ENCODE results near the gene ATP6V0D1.
"Not testable (repeated sequence)": the region's sequence is repeated elsewhere in the genome, so short reads cannot be mapped to it uniquely, and the experiment has no call there.

The ATP6V0D1 gene

GRCh38 chr16:67519242-67519641 lies 38.3 kb upstream of the ATP6V0D1 start:
- Histone ChIP-seq H3K27ac (ENCODE audit: insufficient read depth, low read depth, low read length, poor library complexity, severe bottlenecking) (no peak overlapping the region), H3K4me3 (ENCODE audit: insufficient read depth, low read depth, low read length) (no peak overlapping the region), H3K9me3 (ENCODE audit: control insufficient read depth, low read length) (no peaks in the 10 kb centered on the region), H3K36me3 (ENCODE audit: control insufficient read depth, insufficient read depth, low read length) (no peaks in the 10 kb centered on the region), H3K4me1 (ENCODE audit: control insufficient read depth, insufficient read depth, low read length) (no peaks in the 10 kb centered on the region), H3K27me3 (ENCODE audit: control insufficient read depth, insufficient read depth, low read length, poor library complexity, severe bottlenecking) (peaks cover 13% of the 10 kb centered on the region)
- WGBS, 2 experiments: 83 to 87% methylated on average over 4 of the region's 4 CpGs

- 93 to 94% methylated on average over 8 of the region's 8 CpGs for WGBS, 2 experiments
- Histone ChIP-seq H3K4me3 (ENCODE audit: insufficient read depth, low read depth, low read length) (no peak overlapping the region), H3K27me3 (ENCODE audit: control insufficient read depth, insufficient read depth, low read length, poor library complexity, severe bottlenecking) (peaks cover 8% of the 10 kb centered on the region), H3K4me1 (ENCODE audit: control insufficient read depth, insufficient read depth, low read length) (no peaks in the 10 kb centered on the region), H3K9me3 (ENCODE audit: control insufficient read depth, low read length) (no peaks in the 10 kb centered on the region), H3K36me3 (ENCODE audit: control insufficient read depth, insufficient read depth, low read length) (no peaks in the 10 kb centered on the region), H3K27ac (ENCODE audit: insufficient read depth, low read depth, low read length, poor library complexity, severe bottlenecking) (no peak overlapping the region)
Measured at GRCh38 chr16:67518676-67519075, 37.7 kb upstream of the ATP6V0D1 start.

- Histone ChIP-seq H3K36me3 (ENCODE audit: control insufficient read depth, insufficient read depth, low read length) (no peaks in the 10 kb centered on the region), H3K4me3 (ENCODE audit: insufficient read depth, low read depth, low read length) (no peak overlapping the region), H3K4me1 (ENCODE audit: control insufficient read depth, insufficient read depth, low read length) (no peaks in the 10 kb centered on the region), H3K9me3 (ENCODE audit: control insufficient read depth, low read length) (no peaks in the 10 kb centered on the region), H3K27me3 (ENCODE audit: control insufficient read depth, insufficient read depth, low read length, poor library complexity, severe bottlenecking) (peaks cover 5% of the 10 kb centered on the region), H3K27ac (ENCODE audit: insufficient read depth, low read depth, low read length, poor library complexity, severe bottlenecking) (no peak overlapping the region)
- 82 to 85% methylated on average over 10 of the region's 11 CpGs for WGBS, 2 experiments
Measured at GRCh38 chr16:67517661-67518423, 36.9 kb upstream of the ATP6V0D1 start.

GRCh38 chr16:67517155-67517445 lies 36.1 kb upstream of the ATP6V0D1 start:
- Histone ChIP-seq H3K4me1 (ENCODE audit: control insufficient read depth, insufficient read depth, low read length) (no peaks in the 10 kb centered on the region), H3K4me3 (ENCODE audit: insufficient read depth, low read depth, low read length) (no peak overlapping the region), H3K27ac (ENCODE audit: insufficient read depth, low read depth, low read length, poor library complexity, severe bottlenecking) (no peak overlapping the region), H3K36me3 (ENCODE audit: control insufficient read depth, insufficient read depth, low read length) (no peaks in the 10 kb centered on the region), H3K27me3 (ENCODE audit: control insufficient read depth, insufficient read depth, low read length, poor library complexity, severe bottlenecking) (no peaks in the 10 kb centered on the region), H3K9me3 (ENCODE audit: control insufficient read depth, low read length) (no peaks in the 10 kb centered on the region)
- WGBS, 2 experiments: 85 to 93% methylated on average over 3 of the region's 3 CpGs

GRCh38 chr16:67516296-67517154 lies 35.6 kb upstream of the ATP6V0D1 start:
- Histone ChIP-seq H3K27ac (ENCODE audit: insufficient read depth, low read depth, low read length, poor library complexity, severe bottlenecking) (no peak overlapping the region), H3K4me3 (ENCODE audit: insufficient read depth, low read depth, low read length) (no peak overlapping the region), H3K9me3 (ENCODE audit: control insufficient read depth, low read length) (no peaks in the 10 kb centered on the region), H3K4me1 (ENCODE audit: control insufficient read depth, insufficient read depth, low read length) (no peaks in the 10 kb centered on the region), H3K27me3 (ENCODE audit: control insufficient read depth, insufficient read depth, low read length, poor library complexity, severe bottlenecking) (no peaks in the 10 kb centered on the region), H3K36me3 (ENCODE audit: control insufficient read depth, insufficient read depth, low read length) (no peaks in the 10 kb centered on the region)
- 92 to 93% methylated on average over 11 to 12 of the region's 12 CpGs for WGBS, 2 experiments

- no peak overlapping the region for H3K27ac ChIP-seq (ENCODE audit: insufficient read depth, low read depth, low read length, poor library complexity, severe bottlenecking)
- no peaks in the 10 kb centered on the region for H3K27me3 ChIP-seq (ENCODE audit: control insufficient read depth, insufficient read depth, low read length, poor library complexity, severe bottlenecking)
- H3K9me3 ChIP-seq (ENCODE audit: control insufficient read depth, low read length): no peaks in the 10 kb centered on the region
- WGBS, 2 experiments: 22 to 26% methylated on average over 8 of the region's 8 CpGs
- no peaks in the 10 kb centered on the region for H3K4me1 ChIP-seq (ENCODE audit: control insufficient read depth, insufficient read depth, low read length)
- no peaks in the 10 kb centered on the region for H3K36me3 ChIP-seq (ENCODE audit: control insufficient read depth, insufficient read depth, low read length)
- H3K4me3 ChIP-seq (ENCODE audit: insufficient read depth, low read depth, low read length): no peak overlapping the region
Measured at GRCh38 chr16:67514382-67514828, 33.4 kb upstream of the ATP6V0D1 start.

GRCh38 chr16:67513892-67514291 lies 32.9 kb upstream of the ATP6V0D1 start:
- H3K36me3 ChIP-seq (ENCODE audit: control insufficient read depth, insufficient read depth, low read length); H3K27me3 ChIP-seq (ENCODE audit: control insufficient read depth, insufficient read depth, low read length, poor library complexity, severe bottlenecking); H3K27ac ChIP-seq (ENCODE audit: insufficient read depth, low read depth, low read length, poor library complexity, severe bottlenecking); H3K4me1 ChIP-seq (ENCODE audit: control insufficient read depth, insufficient read depth, low read length); H3K4me3 ChIP-seq (ENCODE audit: insufficient read depth, low read depth, low read length); H3K9me3 ChIP-seq (ENCODE audit: control insufficient read depth, low read length): not testable (repeated sequence)
- 89 to 94% methylated on average over 1 of the region's 1 CpG for WGBS, 2 experiments

- WGBS, 2 experiments: 92 to 93% methylated on average over 4 of the region's 4 CpGs
- H3K4me3 ChIP-seq (ENCODE audit: insufficient read depth, low read depth, low read length): no peak overlapping the region
Measured at GRCh38 chr16:67509016-67509415, 28.1 kb upstream of the ATP6V0D1 start.

GRCh38 chr16:67506468-67506867 lies 25.5 kb upstream of the ATP6V0D1 start:
- H3K9me3 ChIP-seq (ENCODE audit: control insufficient read depth, low read length): no peaks in the 10 kb centered on the region
- H3K27ac ChIP-seq (ENCODE audit: insufficient read depth, low read depth, low read length, poor library complexity, severe bottlenecking): no peak overlapping the region
- H3K36me3 ChIP-seq (ENCODE audit: control insufficient read depth, insufficient read depth, low read length): no peaks in the 10 kb centered on the region
- no peaks in the 10 kb centered on the region for H3K4me1 ChIP-seq (ENCODE audit: control insufficient read depth, insufficient read depth, low read length)
- no peak overlapping the region for H3K4me3 ChIP-seq (ENCODE audit: insufficient read depth, low read depth, low read length)
- WGBS, 2 experiments: 28 to 31% methylated on average over 8 of the region's 8 CpGs
- no peaks in the 10 kb centered on the region for H3K27me3 ChIP-seq (ENCODE audit: control insufficient read depth, insufficient read depth, low read length, poor library complexity, severe bottlenecking)

More at GRCh38 chr16:67509016-67509415, 28.1 kb upstream of the ATP6V0D1 start:
- Histone ChIP-seq H3K36me3 (ENCODE audit: control insufficient read depth, insufficient read depth, low read length) (no peaks in the 10 kb centered on the region), H3K27ac (ENCODE audit: insufficient read depth, low read depth, low read length, poor library complexity, severe bottlenecking) (no peak overlapping the region), H3K27me3 (ENCODE audit: control insufficient read depth, insufficient read depth, low read length, poor library complexity, severe bottlenecking) (no peaks in the 10 kb centered on the region), H3K9me3 (ENCODE audit: control insufficient read depth, low read length) (no peaks in the 10 kb centered on the region), H3K4me1 (ENCODE audit: control insufficient read depth, insufficient read depth, low read length) (no peaks in the 10 kb centered on the region)

All from ectodermal cell (in vitro differentiated cells).